Stimulated activated CD4-positive, alpha-beta T cell treated with anti-CD3 and anti-CD28 coated beads, Interleukin-15, amount 100 ng/mL, for 48 hours (primary cell): ENCODE measurements around the gene TEX264.
"Not testable (repeated sequence)": the region's sequence is repeated elsewhere in the genome, so short reads cannot be mapped to it uniquely, and the experiment has no call there.

Experiments used
- DNase-seq, 2 donors: peaks; one replicate each; pipeline ENCODE4 v3.0.0-alpha.2; 2020; ENCODE audit warnings: low read depth in 2 of 2

Gene TEX264

DNA sequence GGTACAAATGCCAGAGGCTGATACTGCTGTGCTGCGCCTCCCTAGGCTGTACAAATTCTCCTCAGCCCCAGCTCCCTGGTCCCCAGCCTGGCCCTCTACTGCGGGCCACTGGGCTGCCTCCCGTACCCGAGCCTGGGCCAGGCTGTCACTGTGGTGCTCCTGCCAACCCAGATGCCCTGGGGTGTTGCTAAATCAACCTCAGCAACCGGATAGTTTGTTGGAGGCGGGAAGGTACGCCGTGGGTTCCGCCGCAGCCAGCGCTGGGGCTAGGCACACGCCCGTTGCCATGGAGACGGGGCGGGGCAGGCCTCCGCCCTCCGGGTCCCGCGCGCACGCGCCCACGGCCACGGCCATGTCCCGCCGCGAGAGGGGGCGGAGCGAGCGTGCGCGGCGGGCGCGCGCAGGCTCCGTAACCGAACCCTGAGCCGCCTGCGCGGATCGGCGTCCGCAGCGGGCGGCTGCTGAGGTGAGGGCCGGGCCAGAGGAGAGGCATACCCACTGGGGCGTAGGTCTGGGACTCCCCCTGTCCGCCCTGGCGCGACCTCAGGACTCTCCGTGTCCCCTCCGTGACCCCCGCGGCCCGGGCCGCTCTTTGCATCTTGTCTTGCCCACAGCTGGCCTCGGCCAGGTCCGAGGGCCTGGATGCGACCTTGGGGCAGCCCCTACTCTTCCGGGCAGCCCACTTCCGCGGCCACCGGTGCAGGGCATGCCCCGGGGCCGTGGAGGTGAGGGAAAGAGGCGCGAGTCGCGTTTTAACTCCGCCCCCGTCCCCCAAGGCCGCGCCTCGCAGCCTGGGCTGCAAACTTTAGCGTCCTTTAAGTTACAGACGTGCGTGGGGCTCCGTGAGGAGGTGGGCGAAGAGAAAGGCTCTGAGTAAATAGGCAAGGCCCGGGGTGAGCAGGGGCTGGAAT is at the start of gene TEX264:
TEX264 (plus strand) TSS at position 430 of the 911 bp plus-strand sequence. CDS start 3,053 bp downstream, outside the sequence.
- peak; percentile 76 to 87 for DNase-seq

- DNase-seq, result no peak
Measured at GRCh38 chr3:51622413-51622812, 48.6 kb upstream of the TEX264 start.

DNA sequence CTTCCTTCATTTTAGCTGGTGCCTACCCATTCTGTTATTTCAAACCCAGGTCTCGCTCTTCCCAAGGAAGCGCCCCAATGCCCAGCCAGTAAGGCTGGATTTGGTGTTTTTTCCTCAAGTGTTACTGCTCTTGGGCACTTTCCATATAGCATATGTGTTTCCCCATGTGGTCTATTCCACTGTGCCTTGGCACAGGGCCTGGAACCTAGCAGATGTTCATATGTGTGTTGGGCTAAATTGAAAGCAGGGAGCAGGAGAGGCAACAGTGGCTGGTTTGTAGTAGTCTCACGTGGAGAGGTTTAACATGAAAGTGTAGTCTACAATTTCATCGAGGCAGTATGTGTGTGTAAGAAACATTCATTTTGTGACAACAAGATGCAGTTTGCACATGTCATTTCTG is 48.2 kb upstream of the TEX264 start:
- no peak for DNase-seq

DNA sequence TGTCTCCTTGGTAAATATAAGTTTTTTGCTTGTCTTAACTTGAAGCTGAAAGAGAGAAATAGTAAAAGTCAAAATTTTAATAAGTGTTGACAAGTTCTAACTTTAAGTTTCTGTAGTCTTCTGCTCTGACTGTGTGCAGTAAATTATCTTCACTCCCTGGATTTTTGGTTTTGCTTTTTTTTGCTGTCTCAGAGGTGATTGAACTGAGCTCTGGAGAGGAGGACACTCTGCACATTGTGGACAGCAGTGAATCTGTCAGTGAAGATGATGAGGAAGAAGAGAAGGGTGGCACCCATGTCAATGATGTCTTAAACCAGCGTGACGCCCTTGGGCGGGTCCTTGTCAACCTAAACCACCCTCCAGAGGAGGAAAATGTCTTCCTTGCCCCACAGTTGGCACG is 40.5 kb upstream of the TEX264 start:
- no peak for DNase-seq

GRCh38 chr3:51637144-51637940 is 33.7 kb upstream of the TEX264 start:
- DNase-seq, result no peak

- peak in 1 of 2 donors; percentile 11 for DNase-seq
Measured at GRCh38 chr3:51637941-51638471, 33.0 kb upstream of the TEX264 start.

GRCh38 chr3:51642462-51642861 is 28.6 kb upstream of the TEX264 start:
- no peak for DNase-seq

DNA sequence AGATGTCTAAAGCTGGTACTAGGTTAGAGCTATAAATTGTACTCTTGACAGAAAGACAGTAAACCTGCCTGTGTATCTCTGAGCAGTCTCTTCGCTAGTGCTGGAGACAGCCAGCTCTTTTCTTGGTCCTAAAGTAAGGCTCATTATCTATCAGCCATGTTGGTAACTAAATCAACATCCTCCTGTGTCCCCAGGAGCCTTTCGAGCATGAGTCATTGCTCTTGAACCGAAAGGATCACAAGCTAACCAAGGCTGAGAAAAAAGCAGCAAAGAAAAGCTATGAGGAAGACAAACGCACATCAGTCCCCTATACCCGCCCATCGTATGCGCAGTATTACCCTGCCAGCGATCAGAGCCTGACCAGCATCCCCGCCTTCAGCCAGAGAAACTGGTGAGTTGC is 25.0 kb upstream of the TEX264 start:
- no peak for DNase-seq

DNA sequence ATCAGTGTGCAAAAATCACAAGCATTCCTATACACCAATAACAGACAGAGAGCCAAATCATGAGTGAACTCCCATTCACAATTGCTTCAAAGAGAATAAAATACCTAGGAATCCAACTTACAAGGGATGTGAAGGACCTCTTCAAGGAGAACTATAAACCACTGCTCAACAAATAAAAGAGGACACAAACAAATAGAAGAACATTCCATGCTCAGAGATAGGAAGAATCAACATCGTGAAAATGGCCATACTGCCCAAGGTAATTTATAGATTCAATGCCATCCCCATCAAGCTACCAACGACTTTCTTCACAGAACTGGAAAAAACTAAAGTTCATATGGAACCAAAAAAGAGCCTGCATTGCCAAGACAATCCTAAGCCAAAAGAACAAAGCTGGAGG is 18.9 kb upstream of the TEX264 start:
- DNase-seq, result not testable (repeated sequence)

DNA sequence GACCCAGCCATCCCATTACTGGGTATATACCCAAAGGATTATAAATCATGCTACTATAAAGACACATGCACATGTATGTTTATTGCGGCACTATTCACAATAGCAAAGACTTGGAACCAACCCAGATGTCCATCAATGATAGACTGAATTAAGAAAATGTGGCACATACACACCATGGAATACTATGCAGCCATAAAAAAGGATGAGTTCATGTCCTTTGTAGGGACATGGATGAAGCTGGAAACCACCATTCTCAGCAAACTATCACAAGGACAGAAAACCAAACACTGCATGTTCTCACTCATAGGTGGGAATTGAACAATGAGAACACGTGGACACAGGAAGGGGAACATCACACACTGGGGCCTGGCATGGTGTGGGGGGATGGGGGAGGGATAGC is 17.6 kb upstream of the TEX264 start:
- DNase-seq, result not testable (repeated sequence)

DNA sequence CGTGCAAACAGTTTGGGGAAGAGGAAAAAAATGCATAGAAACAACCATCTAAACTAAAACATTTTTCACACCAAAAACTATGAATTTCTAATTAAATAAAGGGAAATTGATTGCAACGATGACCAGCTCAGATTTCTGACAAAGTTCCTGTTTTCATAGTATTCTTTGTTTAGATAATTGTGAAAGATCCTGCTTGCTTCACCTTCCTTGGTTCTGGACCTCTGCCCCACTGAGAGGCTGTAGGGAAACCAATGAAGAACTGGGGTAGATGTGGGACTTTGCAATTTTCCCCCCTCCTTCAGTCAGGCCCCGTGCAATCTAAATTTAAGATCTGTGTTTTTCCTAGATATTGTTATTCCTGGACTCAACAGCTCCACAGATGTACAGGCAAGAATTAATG is 13.8 kb upstream of the TEX264 start:
- no peak for DNase-seq

GRCh38 chr3:51659942-51660341 is 11.1 kb upstream of the TEX264 start:
- DNase-seq, result no peak

- no peak for DNase-seq
Measured at GRCh38 chr3:51662456-51662855, 8.6 kb upstream of the TEX264 start.

GRCh38 chr3:51668756-51669155 is 2.3 kb upstream of the TEX264 start:
- no peak for DNase-seq

DNA sequence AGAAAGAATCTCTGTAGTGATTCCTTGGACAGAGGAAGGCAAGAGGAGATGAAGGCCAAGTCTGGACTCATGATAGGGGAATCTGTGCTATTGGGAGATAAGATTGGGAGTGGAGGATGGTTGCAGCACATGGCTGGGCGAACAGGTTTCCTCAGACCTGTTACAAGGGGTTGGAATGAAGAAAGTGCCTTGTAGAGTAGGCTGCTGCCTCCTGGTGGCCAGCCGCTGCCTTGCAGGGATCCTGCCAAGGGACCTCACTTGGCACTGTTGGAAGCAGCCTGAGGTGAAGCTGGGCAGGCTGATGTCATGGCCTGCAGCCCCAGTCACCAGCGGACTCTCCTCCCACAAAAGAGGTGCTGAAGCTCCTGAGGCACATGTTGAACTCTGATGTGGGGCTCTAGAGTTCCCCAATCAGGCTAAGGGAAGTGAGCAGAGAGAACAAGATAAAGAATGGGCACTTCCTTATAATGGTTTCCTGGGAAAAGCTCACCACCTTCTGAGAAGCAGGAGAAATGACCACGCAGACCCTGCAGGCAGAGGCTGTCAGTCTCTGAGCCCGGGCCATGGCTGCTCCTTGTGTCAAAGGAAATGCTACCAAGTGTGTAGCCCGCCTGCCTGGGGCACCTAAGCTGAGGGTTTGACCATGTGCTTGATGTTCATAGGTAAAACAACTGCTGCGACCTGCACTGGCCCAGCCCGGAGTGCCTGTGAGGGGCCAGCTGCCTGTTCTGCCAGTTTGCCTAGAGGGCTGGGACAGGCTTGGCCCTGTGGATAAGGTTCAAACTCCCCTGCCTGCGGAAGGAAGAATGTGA is 1.6 kb upstream of the TEX264 start:
- DNase-seq, result peak; percentile 73 to 79

DNA sequence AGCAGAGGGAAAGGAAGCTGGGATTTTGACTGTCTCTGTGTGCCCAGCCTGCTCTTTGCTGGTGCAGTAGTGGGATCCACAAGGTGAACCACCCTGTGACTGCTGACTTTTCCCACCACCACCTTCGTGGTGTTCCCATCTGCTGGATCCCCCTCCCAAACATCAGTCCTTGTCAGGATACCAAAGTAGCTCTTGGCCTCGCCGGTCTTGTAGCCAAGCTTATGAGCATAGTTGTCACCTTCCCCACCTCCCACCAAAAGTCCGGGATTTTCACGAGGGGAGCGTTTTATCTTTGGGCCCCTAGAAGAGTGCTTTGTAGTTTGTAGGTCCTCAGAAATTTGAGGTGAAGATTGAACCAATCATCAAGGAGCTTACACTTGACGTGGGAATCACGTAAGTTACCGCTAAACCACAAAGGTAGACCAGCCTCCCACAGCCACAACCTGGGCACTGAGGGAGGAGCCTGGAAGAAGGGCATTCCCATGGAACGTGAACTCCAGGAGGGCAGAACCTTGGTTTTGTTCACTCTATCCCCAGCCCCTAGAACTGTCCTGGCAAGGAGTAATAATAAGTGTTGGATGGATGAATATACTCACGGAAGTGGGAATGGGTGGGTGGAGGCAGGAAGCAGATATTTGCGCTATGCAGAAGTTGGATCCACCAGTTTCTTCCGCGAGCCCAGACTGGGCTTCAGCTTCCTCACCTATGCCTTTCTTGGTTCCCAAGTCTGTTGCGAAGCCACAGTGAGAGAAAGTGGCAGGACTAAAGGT is 814 bp upstream of the TEX264 start:
- no peak for DNase-seq

DNA sequence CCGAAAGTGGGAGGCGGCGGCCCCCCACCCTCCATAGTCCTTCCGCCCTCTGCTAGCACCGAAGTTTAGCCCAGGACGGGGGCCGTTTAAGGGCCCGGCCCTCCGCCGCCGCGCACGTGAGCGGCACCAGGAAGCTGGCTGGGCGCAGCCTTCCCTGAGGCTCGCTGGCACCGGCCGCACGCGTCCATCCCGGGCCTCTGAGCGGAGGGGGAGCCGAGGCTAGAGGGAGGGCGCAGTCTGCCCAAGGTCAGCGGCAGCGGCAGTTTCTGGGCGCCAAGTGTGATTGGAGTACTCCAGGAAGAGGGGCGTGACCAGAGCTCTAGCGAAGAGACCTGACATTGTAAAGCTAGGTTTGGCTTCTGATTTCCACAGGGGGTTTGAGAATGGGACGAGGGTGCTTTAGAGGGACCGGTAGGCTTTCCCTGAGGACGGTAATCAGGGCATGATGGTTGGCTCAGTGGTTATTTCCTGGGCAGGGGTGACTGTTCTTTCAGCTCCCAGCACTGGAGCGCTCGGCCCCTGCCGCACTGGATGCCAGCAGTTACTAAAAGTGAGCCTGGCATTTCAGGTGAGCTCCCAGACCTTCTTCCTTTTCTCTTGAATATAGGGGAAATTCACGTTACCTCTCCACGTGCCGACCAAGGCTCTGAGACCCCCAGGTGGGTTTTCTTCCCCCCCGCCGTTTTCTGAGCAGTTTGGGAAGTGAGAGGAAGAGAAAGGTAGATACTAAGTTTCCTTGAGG is 853 bp downstream of the TEX264 start:
- peak; percentile 33 to 44 for DNase-seq

GRCh38 chr3:51673181-51673801 is 2.2 kb downstream of the TEX264 start:
- DNase-seq, result no peak

DNA sequence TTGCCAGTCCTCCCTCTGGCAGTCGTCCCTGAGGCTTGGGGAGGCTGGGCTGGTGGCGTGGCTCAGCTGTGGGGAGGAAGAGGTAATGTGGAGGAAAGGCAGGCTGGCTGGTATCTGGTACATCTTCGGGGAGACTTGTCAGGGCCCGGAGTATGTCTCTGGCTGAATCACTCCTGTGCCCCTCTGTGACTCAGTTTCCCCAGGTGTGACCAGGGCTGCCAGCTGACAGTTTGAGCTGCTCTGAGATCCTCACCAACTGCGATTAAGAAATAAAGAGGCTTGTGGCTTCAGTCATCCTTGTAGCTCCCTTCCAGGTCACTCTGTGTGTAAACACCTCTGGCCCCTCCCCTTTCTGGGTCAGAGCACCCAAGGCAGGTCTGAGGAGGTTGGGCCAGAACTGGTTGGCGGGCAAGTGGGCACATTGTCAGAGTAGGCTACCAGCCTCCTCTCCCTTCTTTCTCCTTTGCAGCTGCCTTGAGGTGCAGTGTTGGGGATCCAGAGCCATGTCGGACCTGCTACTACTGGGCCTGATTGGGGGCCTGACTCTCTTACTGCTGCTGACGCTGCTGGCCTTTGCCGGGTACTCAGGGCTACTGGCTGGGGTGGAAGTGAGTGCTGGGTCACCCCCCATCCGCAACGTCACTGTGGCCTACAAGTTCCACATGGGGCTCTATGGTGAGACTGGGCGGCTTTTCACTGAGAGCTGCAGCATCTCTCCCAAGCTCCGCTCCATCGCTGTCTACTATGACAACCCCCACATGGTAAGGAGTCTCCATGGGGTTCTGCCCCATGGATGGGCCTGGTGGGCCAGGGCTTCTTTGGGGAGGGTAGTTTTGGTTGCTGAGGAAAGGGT is 3.0 kb downstream of the TEX264 start:
- no peak for DNase-seq
